HEK293 (cell line): ENCODE measurements around the gene VSTM5.

Experiments used
- TCF7L2 ChIP-seq: IDR thresholded peaks from 2 replicates; pipeline ENCODE4 v1.6.1; 2011; ENCODE audit warnings: low read depth, mild to moderate bottlenecking, inconsistent platforms, low read length, moderate library complexity, borderline replicate concordance
- YY1 ChIP-seq: fragments of 450-650 bp; formaldehyde crosslinking; IDR thresholded peaks from 2 replicates; pipeline ENCODE4 v1.5.1; 2018; ENCODE audit warnings: missing biosample characterization, missing genetic modification characterization
- ZBTB1 ChIP-seq: fragments of 450-650 bp; formaldehyde crosslinking; IDR thresholded peaks from 2 replicates; pipeline ENCODE4 v1.5.1; 2016; ENCODE audit warnings: missing biosample characterization, missing genetic modification characterization
- ZBTB20 ChIP-seq: fragments of 450-650 bp; formaldehyde crosslinking; IDR thresholded peaks from 2 replicates; pipeline ENCODE4 v1.5.1; 2016; ENCODE audit warnings: missing biosample characterization, missing genetic modification characterization
- ZFP3 ChIP-seq: fragments of 450-650 bp; formaldehyde crosslinking; IDR thresholded peaks from 2 replicates; pipeline ENCODE4 v1.5.1; 2016; ENCODE audit warnings: low read depth, missing biosample characterization, missing genetic modification characterization
- ZNF121 ChIP-seq: fragments of 450-650 bp; formaldehyde crosslinking; IDR thresholded peaks from 2 replicates; pipeline ENCODE4 v1.5.1; 2016; ENCODE audit warnings: missing biosample characterization, missing genetic modification characterization
- ZNF341 ChIP-seq: fragments of 450-650 bp; formaldehyde crosslinking; IDR thresholded peaks from 2 replicates; pipeline ENCODE4; 2016; ENCODE audit warnings: low read depth, missing biosample characterization, missing genetic modification characterization
- ZNF350 ChIP-seq: fragments of 450-650 bp; formaldehyde crosslinking; IDR thresholded peaks from 2 replicates; pipeline ENCODE4 v1.5.0; 2017; ENCODE audit warnings: missing biosample characterization, mild to moderate bottlenecking, missing genetic modification characterization
- ZNF423 ChIP-seq: fragments of 450-650 bp; formaldehyde crosslinking; IDR thresholded peaks from 2 replicates; pipeline ENCODE4 v1.5.1; 2016; ENCODE audit warnings: missing biosample characterization, missing genetic modification characterization
- ZNF549 ChIP-seq: fragments of 450-650 bp; IDR thresholded peaks from 2 replicates; pipeline ENCODE4 v1.5.1; 2018; ENCODE audit warnings: missing biosample characterization, missing genetic modification characterization, mild to moderate bottlenecking, inconsistent platforms, moderate library complexity
- ZNF670 ChIP-seq: fragments of 450-650 bp; formaldehyde crosslinking; IDR thresholded peaks from 2 replicates; pipeline ENCODE4 v1.5.1; 2016; ENCODE audit warnings: missing biosample characterization, missing genetic modification characterization, low read depth
- TF ChIP-seq, protein P1 (sequence below): fragments of 450-650 bp; formaldehyde crosslinking; IDR thresholded peaks from 2 replicates; pipeline ENCODE4 v1.5.1; 2016; ENCODE audit warnings: missing biosample characterization, missing genetic modification characterization
- TF ChIP-seq, protein P2 (sequence below): fragments of 450-650 bp; formaldehyde crosslinking; optimal IDR thresholded peaks from 2 replicates; pipeline ENCODE3; 2016; ENCODE audit warnings: missing biosample characterization, mild to moderate bottlenecking, missing genetic modification characterization
- TF ChIP-seq, protein P3 (sequence below): fragments of 450-650 bp; formaldehyde crosslinking; IDR thresholded peaks from 2 replicates; pipeline ENCODE4 v1.5.1; 2016; ENCODE audit warnings: missing biosample characterization, missing genetic modification characterization

DNA sequence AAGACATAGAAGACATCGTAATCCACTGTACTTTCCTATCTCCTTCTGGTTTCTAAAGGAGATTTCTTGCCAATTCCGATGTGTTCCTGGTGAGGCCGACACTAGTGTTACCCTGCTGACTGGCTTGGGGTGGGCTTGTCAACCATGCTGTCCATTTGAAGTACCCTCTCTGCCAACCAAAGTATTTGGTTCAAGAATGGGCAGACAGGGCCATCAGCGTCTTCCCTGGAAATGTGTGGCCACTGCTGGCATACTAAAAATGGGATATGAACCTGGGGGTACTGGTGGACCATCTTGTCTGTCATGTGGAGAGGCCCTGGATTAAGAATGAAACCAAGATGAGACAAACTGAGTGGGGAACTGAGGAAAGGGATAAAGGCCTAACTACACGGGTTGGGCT lies 1.8 kb upstream of the VSTM5 start:
- TF ChIP-seq ZBTB20 (tag by site-specific recombination) (no peak), ZNF350 (no peak), ZNF121 (tag by site-specific recombination) (no peak), ZBTB1 (no peak), TCF7L2 (no peak), ZNF670 (no peak), ZNF423 (tag by site-specific recombination) (no peak), ZNF341 (no peak), ZFP3 (no peak), YY1 (tag by site-specific recombination) (no peak), ZNF549 (tag by site-specific recombination) (no peak)
- TF ChIP-seq, protein P1, sequence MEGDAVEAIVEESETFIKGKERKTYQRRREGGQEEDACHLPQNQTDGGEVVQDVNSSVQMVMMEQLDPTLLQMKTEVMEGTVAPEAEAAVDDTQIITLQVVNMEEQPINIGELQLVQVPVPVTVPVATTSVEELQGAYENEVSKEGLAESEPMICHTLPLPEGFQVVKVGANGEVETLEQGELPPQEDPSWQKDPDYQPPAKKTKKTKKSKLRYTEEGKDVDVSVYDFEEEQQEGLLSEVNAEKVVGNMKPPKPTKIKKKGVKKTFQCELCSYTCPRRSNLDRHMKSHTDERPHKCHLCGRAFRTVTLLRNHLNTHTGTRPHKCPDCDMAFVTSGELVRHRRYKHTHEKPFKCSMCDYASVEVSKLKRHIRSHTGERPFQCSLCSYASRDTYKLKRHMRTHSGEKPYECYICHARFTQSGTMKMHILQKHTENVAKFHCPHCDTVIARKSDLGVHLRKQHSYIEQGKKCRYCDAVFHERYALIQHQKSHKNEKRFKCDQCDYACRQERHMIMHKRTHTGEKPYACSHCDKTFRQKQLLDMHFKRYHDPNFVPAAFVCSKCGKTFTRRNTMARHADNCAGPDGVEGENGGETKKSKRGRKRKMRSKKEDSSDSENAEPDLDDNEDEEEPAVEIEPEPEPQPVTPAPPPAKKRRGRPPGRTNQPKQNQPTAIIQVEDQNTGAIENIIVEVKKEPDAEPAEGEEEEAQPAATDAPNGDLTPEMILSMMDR (tag by site-specific recombination): no peak
- TF ChIP-seq, protein P2, sequence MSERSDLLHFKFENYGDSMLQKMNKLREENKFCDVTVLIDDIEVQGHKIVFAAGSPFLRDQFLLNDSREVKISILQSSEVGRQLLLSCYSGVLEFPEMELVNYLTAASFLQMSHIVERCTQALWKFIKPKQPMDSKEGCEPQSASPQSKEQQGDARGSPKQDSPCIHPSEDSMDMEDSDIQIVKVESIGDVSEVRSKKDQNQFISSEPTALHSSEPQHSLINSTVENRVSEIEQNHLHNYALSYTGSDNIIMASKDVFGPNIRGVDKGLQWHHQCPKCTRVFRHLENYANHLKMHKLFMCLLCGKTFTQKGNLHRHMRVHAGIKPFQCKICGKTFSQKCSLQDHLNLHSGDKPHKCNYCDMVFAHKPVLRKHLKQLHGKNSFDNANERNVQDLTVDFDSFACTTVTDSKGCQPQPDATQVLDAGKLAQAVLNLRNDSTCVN (tag by site-specific recombination): no peak
- TF ChIP-seq, protein P3, sequence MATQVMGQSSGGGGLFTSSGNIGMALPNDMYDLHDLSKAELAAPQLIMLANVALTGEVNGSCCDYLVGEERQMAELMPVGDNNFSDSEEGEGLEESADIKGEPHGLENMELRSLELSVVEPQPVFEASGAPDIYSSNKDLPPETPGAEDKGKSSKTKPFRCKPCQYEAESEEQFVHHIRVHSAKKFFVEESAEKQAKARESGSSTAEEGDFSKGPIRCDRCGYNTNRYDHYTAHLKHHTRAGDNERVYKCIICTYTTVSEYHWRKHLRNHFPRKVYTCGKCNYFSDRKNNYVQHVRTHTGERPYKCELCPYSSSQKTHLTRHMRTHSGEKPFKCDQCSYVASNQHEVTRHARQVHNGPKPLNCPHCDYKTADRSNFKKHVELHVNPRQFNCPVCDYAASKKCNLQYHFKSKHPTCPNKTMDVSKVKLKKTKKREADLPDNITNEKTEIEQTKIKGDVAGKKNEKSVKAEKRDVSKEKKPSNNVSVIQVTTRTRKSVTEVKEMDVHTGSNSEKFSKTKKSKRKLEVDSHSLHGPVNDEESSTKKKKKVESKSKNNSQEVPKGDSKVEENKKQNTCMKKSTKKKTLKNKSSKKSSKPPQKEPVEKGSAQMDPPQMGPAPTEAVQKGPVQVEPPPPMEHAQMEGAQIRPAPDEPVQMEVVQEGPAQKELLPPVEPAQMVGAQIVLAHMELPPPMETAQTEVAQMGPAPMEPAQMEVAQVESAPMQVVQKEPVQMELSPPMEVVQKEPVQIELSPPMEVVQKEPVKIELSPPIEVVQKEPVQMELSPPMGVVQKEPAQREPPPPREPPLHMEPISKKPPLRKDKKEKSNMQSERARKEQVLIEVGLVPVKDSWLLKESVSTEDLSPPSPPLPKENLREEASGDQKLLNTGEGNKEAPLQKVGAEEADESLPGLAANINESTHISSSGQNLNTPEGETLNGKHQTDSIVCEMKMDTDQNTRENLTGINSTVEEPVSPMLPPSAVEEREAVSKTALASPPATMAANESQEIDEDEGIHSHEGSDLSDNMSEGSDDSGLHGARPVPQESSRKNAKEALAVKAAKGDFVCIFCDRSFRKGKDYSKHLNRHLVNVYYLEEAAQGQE (tag by site-specific recombination): no peak
